Stimulated activated CD4-positive, alpha-beta T cell treated with anti-CD3 and anti-CD28 coated beads, Interleukin-15, amount 100 ng/mL, for 1 hour (primary cell): ENCODE results near the gene DHRS7B.
"Not testable (repeated sequence)": the region's sequence is repeated elsewhere in the genome, so short reads cannot be mapped to it uniquely, and the experiment has no call there.

ENCODE experiments used
- DNase-seq, 2 donors: peaks; one replicate each; pipeline ENCODE4 v3.0.0-alpha.2; 2020; ENCODE audit warnings: low read depth in 1 of 2, low spot score in 1 of 2

DHRS7B gene

GRCh38 chr17:21126645-21127508, at the start of gene DHRS7B:
DHRS7B (plus strand) TSS chr17:21126964; CDS start chr17:21126972, 8 bp downstream.
- peak; percentile 93 to 94 for DNase-seq

GRCh38 chr17:21077281-21077680, 49.5 kb upstream of the DHRS7B start:
- no peak for DNase-seq

- DNase-seq = no peak
Measured at GRCh38 chr17:21078016-21078780, 48.6 kb upstream of the DHRS7B start.

- DNase-seq = no peak
Measured at GRCh38 chr17:21079196-21079595, 47.6 kb upstream of the DHRS7B start.

GRCh38 chr17:21082001-21082436, 44.7 kb upstream of the DHRS7B start:
- no peak for DNase-seq

GRCh38 chr17:21085280-21085679, 41.5 kb upstream of the DHRS7B start:
- not testable (repeated sequence) for DNase-seq

GRCh38 chr17:21085707-21086106, 41.1 kb upstream of the DHRS7B start:
- DNase-seq = no peak

- no peak for DNase-seq
Measured at GRCh38 chr17:21089145-21089544, 37.6 kb upstream of the DHRS7B start.

GRCh38 chr17:21089933-21090901, 36.5 kb upstream of the DHRS7B start:
- DNase-seq = no peak

- DNase-seq = no peak
Measured at GRCh38 chr17:21090902-21091618, 35.7 kb upstream of the DHRS7B start.

GRCh38 chr17:21094298-21094704, 32.5 kb upstream of the DHRS7B start:
- no peak for DNase-seq

- no peak for DNase-seq
Measured at GRCh38 chr17:21095735-21096134, 31.0 kb upstream of the DHRS7B start.

- no peak for DNase-seq
Measured at GRCh38 chr17:21096874-21097273, 29.9 kb upstream of the DHRS7B start.

GRCh38 chr17:21098934-21099689, 27.7 kb upstream of the DHRS7B start:
- peak; percentile 5 to 31 for DNase-seq

- DNase-seq = no peak
Measured at GRCh38 chr17:21100636-21101035, 26.1 kb upstream of the DHRS7B start.

- no peak for DNase-seq
Measured at GRCh38 chr17:21104608-21105007, 22.2 kb upstream of the DHRS7B start.

GRCh38 chr17:21105064-21105894, 21.5 kb upstream of the DHRS7B start:
- DNase-seq = no peak

GRCh38 chr17:21106316-21106715, 20.4 kb upstream of the DHRS7B start:
- DNase-seq = no peak
